NCI-H446 (cell line): Measurements from ENCODE around the gene ST7.
A peak's percentile ranks its signal among the peaks of the same experiment; 100 is the strongest.
"Not testable (repeated sequence)": the region's sequence is repeated elsewhere in the genome, so short reads cannot be mapped to it uniquely, and the experiment has no call there.

ENCODE experiments used
- DNase-seq, 2 experiments: peaks; one replicate each; lab custom pipeline; 2025; lab: John Stamatoyannopoulos, UW

ST7 gene

DNA sequence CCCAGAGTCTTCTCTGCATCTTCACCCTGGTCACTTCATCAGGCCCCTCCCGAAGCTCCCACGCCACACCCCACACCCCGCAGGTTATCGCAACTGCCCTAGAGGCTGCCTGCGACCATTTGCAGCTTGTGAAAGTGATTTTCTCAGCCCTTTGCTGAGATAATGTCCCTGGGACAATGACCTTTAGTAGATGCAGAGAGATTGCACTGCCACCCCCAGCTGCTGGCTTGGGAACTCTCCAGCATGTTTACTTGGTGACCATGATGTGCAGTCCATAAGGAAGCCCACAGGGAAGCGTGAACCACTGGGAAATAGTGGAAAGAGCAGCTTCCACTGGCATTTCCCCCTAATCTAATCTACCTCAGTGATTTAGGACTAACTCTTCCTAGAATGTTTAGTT is 272.2 kb downstream of the ST7 start:
- DNase-seq, result no peak

DNA sequence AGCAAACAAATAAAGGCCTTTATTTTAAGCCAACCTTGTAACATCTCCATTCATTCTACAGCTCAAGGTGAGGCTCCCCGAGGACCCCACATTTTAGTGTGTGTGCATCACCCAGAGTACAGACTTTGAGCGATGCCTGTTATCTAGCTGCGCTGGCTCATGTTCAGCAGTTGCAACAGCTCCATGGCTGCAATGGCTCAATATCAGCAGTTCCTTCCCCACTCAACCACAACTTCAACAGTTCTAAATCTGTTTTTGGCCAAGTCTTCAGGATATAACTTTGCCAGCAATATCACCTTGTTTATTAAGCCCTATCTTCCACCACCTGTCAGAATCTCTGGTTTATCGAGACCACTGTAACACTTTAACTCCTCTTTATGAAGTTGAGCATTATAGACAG is 273.8 kb downstream of the ST7 start:
- no peak for DNase-seq

DNA sequence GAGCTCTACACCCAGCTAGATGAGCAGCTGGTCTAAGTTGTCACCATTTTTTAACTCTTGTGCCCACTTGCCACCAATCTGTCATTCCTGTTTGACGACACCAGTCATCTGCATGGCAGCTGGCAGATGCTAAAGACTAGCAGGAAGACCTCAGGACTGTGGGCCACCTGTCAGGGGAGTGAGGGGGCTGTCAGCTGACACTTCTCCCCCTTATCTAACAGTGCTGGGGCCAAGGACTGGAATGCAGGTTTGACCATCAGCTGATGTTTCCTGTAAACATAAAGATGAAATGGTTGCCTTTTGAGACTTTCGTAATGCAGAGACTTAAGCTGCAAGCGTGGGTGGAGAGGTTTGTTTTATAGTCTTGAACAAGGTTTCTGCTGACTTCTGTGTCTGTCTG is 276.0 kb downstream of the ST7 start:
- DNase-seq, result no peak

DNA sequence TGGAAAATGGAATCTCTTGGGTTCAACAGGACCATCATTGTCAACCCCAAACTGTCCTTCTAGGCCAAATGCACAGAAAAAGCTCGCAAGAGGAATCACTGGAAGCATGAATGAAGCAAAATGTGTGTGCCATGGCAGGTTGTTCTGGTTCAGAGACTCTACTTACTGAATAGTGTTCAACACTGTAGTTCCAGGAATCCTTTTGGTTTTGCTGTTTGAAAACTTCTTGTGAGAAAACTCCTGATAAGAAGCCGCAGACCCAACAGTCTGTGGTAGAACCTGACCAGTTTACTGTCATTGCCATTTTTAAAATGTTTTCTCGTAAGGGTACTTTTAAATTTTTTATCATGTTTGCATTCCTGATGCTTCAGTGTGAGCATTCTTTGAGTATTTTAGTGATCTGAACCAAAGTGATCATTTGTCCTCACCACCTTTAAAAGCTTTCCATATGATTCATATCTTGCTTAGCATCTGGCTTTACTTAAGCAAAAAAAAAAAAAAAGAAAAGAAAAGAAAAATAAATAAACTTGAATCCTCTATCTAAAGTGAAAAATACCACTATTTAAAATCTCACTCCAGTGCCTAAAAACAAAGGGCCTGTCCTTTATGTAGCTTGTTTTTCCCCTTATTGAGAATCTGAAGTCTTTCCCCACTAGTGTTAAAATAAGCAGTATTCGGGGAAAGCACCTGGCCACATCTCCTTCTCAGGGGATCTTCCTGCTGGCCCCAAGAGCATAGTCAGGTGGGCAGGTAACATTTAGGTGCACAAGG is 277.2 kb downstream of the ST7 start:
- DNase-seq, result no peak

DNA sequence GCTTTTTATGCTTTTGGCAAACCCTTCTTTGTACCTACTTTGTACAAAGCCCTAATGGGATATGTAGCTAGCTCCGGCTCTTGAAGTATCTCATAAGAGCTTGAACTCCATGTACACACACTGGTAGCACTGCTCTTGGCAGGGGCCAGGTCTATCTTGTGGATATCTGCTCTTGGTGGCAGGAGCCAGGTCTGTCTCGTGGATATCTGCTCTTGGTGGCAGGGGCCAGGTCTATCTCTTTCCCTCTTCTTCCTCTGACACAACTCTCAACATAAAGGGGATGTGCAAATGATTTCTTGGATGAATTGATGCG is 277.7 kb downstream of the ST7 start:
- no peak for DNase-seq

DNA sequence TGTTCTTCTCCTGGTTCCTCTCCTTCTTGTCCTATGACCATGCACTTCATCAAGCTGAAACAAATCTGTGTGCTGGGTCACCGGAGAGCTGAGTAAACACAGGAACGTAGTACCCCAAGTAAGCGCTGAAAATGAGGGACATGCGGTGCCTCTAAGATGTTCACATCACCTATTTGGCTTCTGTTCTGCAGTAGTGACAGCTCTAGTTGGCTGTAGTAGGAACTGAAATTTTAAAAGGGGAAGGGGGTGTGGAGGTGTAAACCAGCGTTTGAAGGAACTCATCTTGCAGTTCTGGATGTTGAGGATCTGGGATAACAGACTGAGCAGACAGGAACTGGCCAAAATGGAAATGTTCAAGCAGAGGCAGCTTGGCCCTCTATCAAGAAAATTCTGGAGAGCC is 284.3 kb downstream of the ST7 start:
- no peak for DNase-seq

DNA sequence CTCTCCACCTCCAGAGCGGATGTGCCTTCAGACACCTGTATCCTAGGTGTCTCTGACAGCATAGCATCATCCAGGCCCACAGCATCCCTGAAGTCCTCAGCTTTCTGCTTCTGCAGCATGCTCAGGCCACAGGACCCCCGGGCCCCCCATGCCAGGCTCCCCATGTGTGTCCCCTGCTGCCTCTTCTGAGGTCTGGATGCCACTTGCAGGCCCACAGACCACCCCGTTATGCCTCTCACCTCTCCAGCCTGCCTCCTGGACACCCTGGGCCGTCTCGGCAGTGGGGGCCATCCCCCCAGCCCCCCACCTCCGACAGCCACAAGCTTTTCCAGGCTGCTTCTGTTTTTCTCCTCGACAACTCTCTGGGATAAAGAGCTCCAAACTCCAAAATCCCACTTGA is 285.2 kb downstream of the ST7 start:
- no peak for DNase-seq

DNA sequence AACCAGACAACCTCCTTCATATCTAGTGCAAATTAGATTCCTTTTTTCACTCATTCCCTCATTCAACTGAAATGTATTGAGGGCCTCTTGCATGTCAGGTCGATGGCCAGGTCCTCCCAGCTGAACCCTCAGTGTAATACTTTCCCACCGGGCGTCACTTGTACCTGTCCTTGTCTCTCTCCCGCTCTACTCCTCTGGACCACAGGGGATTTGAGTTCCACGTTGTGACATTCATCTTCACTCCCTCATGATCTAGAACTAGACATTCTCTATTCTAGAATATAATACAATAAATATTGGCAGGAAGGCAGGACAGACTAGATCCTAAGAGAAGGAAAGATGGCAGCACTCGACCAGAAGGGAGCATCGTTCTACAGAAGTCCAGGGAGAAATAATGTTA is 285.6 kb downstream of the ST7 start:
- DNase-seq, result no peak

DNA sequence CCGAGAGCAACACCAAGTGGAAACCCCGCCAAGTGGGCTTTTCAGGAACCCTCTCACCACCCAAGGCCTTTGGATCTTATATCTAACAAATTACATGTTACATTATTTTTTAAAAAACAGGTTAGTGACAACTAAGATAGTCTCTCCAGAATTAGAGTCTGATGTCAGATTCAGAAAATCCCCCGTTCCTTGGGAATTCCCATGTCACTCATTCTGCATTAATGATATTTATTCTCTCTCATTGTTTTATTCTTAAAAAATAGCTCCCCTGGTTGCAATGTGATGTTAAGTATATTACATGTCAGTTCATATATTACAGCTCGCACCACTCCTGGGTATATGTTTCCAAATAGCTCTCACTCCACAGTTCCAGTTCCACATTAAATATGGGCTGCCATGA is 287.8 kb downstream of the ST7 start:
- DNase-seq, result no peak

DNA sequence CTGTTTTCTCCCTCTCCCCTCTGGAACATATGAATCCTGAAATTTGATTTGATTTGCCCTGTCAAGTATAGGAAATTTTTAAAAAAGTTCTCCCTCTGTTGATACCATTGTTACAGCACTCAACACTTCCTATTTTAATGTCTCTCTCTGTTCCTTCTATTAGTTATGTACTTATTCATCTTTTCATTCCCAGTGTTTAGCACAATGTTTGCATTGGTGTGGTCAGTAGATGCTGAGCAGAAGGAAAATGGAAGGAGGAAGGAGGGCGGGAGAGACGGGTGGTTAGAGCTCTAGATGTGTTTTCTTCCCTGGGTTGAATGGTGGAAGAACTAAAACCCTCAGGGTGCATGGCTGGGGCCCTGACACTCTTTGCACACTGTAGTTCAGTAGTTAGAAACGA is 290.1 kb downstream of the ST7 start:
- no peak for DNase-seq

DNA sequence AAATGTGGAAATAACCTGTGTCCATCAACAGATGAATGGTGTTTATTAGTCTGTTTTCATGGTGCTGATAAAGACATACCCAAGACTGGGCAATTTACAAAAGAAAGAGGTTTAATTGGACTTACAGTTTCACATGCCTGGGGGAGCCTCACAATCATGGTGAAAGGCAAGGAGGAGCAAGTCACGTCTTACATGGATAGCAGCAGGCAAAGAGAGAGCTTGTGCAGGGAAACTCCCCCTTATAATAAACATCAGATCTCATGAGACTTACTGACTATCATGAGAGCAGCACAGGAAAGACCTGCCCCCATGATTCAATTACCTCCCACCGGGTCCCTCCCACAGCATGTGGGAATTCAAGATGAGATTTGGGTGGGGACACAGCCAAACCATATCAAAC is 292.4 kb downstream of the ST7 start:
- not testable (repeated sequence) for DNase-seq

DNA sequence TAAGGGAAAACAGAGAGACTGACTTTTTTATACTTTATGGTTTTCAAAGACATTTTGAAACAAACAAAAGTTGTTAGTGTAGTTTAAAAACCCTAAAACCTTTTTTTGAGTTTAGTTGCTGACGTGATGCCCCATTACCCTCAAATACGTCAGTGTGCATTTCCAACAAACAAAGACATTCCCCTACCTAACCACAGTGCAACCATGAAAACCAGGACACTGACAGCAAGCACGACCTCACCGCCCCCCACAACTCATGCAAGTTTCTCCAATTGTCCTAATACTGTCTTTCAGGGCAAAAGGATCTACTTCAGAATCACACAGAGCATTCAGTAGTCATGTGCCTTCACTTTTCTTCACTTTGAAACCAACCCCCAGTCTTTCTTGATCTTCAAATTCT is 294.5 kb downstream of the ST7 start:
- DNase-seq, result no peak

DNA sequence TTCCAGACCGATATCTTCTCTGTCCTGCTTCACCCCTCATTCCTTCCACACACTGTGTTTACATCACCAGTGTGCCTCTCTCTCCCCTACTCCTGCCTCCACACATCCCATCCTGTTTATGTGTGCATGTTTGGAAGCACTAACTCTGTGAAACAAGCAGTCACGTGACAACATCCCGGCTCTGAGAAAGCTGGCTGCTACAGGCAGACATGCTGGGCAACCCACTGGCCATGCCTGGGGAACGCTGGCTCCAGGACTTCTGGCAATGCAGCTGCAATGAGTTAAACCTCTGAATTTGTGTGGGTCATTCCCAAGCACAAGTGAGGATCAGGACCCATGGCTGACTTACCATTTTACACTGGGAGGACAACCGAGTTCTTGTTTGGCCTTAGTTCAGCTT is 295.5 kb downstream of the ST7 start:
- DNase-seq, result peak in 1 of 2 experiments; percentile 2

DNA sequence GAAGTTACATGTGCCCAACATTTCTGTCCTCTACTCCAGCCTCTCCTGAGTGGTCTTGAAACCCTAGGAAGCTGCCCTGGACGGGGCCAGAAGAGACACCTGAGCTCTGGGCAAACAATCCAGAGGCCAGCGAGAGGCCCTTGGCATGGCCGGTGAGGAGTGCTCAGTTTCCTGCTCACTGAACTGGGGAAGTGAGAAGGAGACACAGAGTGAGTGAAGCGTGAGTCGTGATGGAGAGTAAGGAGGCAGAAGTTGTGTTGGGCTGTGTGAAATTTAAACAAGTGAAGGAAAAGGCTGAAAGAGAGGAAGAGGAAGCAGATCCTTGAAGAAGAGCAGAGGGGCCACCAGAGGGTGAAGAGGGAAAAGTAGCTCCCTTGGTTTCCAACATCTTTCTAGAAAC is 296.4 kb downstream of the ST7 start:
- no peak for DNase-seq

DNA sequence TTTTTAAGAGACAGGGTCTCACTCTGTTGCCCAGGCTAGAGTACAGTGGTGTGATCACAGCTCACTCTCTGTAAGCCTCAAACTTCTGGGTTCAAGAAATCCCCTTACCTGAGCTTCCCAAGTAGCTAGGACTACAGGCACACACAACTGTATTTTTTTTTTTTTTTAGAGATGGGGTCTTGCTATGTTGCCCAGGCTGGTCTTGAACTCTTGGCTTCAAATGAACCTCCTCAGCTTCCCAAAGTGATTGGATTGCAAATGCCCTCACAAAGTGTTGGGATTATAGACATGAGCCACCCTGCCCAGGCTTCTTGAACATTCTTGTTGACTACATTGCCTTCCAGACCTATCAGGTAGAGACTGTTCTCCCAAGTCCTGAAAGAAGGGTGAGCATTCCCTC is 296.9 kb downstream of the ST7 start:
- no peak for DNase-seq

DNA sequence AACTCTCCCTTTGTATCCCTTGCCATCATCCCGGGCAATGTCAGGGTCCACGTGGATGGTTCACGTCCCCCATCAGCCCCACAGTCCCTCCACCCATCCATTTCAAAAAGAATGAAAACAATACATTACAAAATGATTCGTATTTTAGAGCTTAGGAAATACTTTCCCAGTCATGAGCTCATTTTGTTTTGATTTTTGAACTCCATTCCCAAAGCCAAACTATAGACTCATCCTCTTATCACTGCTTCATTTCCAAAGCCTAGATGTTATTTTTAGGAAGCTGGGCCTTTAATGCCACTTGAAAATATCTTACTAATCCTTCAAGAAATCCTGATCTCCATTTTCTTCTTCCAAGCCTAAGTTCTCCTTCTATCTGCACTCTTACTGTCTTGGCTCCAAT is 297.5 kb downstream of the ST7 start:
- no peak for DNase-seq

DNA sequence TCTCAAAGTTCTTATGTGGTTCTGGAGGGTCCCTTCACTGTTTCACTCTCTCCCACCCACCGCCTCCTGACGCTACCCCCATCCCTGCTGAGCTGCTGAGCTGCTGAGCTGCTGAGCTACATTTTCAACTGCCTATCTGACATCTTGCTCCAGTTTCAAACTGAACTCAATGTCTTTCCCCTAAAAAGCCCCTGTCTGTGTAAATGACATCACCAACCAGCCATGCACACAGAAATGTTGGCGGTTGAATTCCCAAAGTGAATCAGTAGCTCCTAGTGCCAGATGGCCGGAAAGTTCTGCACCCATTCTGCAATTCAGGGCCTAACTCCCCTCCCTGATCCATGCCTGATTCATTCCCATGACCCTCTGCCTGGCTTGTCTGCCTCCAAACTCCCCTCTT is 298.4 kb downstream of the ST7 start:
- no peak for DNase-seq

DNA sequence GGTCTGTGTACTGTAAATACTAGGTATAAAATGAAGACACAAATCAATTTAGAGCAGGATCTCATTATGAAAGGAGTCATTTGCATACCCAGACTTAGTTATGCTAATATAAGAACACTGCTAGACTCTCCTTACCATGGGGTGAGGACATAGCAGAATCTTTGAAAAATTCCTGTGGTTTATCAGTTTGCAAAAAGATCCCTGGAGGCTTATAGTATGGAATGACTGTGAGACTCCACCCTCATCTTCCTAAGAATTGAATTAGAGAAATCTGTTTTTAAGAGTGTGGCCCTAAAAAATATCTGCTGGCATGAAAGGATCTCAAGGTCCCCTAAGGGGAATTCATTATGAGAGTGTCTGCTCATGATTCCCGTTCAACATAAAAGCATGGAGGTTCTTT is 306.3 kb downstream of the ST7 start:
- DNase-seq, result no peak

DNA sequence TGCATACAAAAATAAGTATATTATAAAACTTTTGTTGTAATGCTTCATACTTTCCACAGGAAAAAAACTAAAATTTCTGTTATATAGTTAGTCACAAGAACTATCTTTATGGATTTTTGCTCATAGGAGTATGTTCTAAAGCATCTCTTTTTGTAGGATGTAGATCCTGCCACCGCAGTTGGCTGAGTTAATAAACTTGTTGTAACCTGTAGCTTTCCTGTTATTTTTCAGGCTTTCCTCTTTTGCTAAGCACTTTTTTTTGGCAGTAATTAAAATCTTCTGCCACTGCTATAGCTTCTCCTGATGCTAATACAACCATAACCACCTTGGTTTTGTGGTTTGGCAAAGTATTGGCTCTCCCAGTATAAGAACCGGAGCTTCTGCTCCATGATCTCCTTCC is 309.2 kb downstream of the ST7 start:
- no peak for DNase-seq

DNA sequence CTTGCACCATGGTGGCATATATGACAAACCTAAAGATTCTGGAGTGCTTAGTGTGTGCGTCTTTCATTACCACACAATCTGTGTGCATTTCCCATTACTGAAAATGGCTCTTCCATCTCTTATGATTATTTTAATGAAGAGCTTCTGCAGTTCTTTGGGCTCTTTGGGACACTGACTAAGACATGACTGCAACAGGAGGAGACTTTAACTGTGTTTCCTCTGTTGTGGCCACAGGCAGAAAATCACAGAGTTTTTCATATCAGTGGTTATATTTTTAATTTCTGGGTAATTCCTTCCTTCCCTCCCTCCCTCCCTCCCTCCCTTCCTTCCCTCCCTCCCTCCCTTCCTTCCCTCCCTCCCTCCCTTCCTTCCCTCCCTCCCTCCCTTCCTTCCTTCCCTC is 311.4 kb downstream of the ST7 start:
- no peak for DNase-seq

DNA sequence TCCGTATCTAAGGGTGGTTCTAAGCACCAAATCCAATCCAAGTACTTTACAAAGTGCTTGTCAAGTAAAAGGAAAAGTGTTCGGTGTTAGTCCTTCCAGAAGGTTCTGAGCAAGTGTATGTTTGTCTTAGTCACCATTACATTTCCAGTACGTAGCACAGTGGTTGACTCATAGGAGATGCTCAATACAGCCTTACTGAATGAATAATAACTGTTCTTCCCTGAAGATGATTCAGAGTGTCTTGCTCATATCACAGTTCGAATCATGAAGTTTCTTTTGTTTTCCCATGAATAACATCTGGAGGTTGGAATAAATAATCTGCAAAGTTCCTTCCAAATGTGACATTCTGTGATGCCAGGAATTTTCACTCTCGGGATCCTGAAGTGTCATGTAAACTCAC is 316.1 kb downstream of the ST7 start:
- DNase-seq, result no peak

DNA sequence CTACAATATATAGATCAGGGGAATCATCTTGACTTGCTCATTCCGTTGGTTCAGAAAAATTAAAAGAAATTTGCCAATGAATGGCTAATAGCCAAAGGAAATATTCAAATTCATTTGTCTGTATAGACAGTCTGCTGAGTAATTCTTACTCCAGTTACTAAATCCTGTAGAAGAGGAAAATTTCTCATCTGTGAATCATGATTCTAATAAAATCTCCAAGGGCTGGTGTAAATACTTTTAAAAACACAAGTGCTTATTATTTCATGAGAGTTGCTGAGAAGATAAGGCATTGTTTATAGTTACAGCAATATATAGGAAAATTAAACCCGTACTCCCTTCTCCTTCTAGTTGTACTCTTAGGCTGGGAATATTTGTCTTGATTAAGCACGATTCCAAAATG is 316.6 kb downstream of the ST7 start:
- no peak for DNase-seq

DNA sequence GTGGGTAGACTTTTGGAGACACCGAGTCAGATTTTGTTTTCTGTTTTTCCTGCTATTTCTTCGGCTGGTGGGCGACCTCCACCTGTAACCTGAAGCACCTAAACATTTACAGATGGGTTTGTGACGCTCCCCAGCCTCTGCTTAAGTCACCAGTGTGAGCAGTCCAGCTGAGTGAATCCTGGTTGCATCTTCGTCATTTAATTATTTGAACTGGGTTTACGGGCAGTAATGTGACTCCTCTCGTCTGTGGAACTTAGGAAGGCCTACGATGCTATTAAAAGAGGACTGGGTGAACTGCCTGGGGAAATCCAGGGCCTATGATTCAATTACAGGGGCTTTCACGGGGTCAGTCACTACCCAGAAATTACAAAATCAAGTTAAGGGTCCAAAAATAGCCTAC is 317.1 kb downstream of the ST7 start:
- no peak for DNase-seq

DNA sequence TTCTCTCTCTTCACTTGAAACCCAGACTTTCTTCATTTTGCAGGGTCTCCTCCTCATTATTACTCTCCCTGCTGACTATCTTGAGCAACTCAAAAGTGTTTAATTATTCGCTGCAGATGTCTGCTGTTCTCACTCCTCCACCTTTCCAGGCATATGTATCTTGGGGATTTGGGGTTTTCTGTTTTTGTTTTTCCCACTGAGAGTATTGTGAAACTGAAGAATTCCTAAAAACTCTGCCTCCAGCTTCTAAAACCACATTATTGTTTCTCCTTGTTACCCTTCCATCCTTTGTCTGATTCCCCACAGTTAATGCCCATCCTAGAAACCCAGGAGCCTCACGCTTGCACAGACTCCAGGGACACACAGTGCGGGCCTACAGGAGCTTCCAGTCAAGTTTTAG is 318.3 kb downstream of the ST7 start:
- no peak for DNase-seq
